HCT116 (cell line): ENCODE data around the gene PIK3R6. TPM values are rescaled to one million over a fixed set of nuclear protein-coding genes. Genes with fewer than 3 reads are reported as not detected.

Experiments
- ATAC-seq: fragments of 200-7000 bp; cut with Tn5 transposase; 2 replicates; pipeline ENCODE4 v1.9.1; 2020; ENCODE audit warnings: mild to moderate bottlenecking, moderate library complexity
- BruUV-seq: library from RNA; stranded (reverse); fragments of 400-500 nt; replicated peaks from 2 replicates; lab custom pipeline; 2021; lab: Mats Ljungman, UMichigan
- CTCF ChIA-PET: fragments of 300-600 bp; sonication (Branson Sonifier 250); formaldehyde crosslinking; loops from one replicate; lab custom pipeline; 2021; ENCODE audit warnings: antibody characterized with exemption; lab: Charles Lee
- POLR2A ChIA-PET: fragments of 300-600, 350-600 bp; sonication (Branson Sonifier 250); formaldehyde crosslinking; loops from one replicate; lab custom pipeline; 2021; ENCODE audit warnings: antibody characterized with exemption; lab: Charles Lee
- RAD21 ChIA-PET, 2 experiments: fragments of 300-600 bp; sonication (Branson Sonifier 250); formaldehyde crosslinking; loops; one replicate each; lab custom pipeline; 2023; ENCODE audit warnings: low total read pairs in 2 of 2; ENCODE audit not compliant: uncharacterized antibody in 2 of 2, unreplicated experiment in 2 of 2, low non-redundant PET in 1 of 2; lab: Charles Lee
- DNase-seq: peaks from one replicate; pipeline ENCODE4 v3.0.0-alpha.2; 2010; ENCODE audit warnings: low read depth, low spot score
- H2AFZ ChIP-seq: fragments of 200-600 bp; shearing (Covaris generic), sonication (generic); 2 replicates; pipeline ENCODE4 v1.6.1; 2017; ENCODE audit warnings: low read depth, mixed run types, mixed read lengths, antibody characterized with exemption, low read length; ENCODE audit not compliant: poor library complexity, severe bottlenecking
- H3K27ac ChIP-seq: 2 replicates; pipeline ENCODE4 v1.5.1; 2012; ENCODE audit warnings: low read depth, low read length
- H3K27me3 ChIP-seq: fragments of 200-600 bp; sonication (generic); 2 replicates; pipeline ENCODE4 v1.6.1; 2016; ENCODE audit warnings: mixed run types, low read length, mixed read lengths; ENCODE audit not compliant: insufficient read depth
- H3K36me3 ChIP-seq, 2 experiments: fragments of 200-500 bp in 1 of 2; fragments of 200-600 bp in 1 of 2; sonication (Bioruptor generic) in 1 of 2; sonication (generic) in 1 of 2; 2 replicates each; pipeline versions ENCODE4 v1.5.1 to v1.6.1; 2014 to 2016; ENCODE audit warnings: low read length in 2 of 2, inconsistent platforms in 1 of 2, mixed read lengths in 1 of 2, mixed run types in 1 of 2; ENCODE audit not compliant: insufficient read depth in 2 of 2, control insufficient read depth in 1 of 2
- H3K4me1 ChIP-seq, 2 experiments: fragments of 200-600 bp in 1 of 2; sonication (generic) in 1 of 2; 2 replicates each; pipeline versions ENCODE4 v1.5.1 to v1.6.1; 2012 to 2017; ENCODE audit warnings: low read length in 2 of 2, inconsistent platforms in 1 of 2, mild to moderate bottlenecking in 1 of 2, mixed read lengths in 1 of 2, mixed run types in 1 of 2, moderate library complexity in 1 of 2; ENCODE audit not compliant: insufficient read depth in 2 of 2, control insufficient read depth in 1 of 2
- H3K4me2 ChIP-seq: fragments of 200-600 bp; sonication (generic); 2 replicates; pipeline ENCODE4 v1.6.1; 2017; ENCODE audit warnings: mixed run types, low read length, mixed read lengths
- H3K4me3 ChIP-seq, 2 experiments: fragments of 200-600 bp in 1 of 2; sonication (generic) in 1 of 2; replicated peaks in 1 of 2; 2 replicates each; pipeline ENCODE4 v1.5.1; 2011 to 2016; ENCODE audit warnings: low read length in 2 of 2, control low read depth in 1 of 2, low read depth in 1 of 2, mild to moderate bottlenecking in 1 of 2, mixed read lengths in 1 of 2, mixed run types in 1 of 2
- H3K79me2 ChIP-seq: fragments of 200-600 bp; sonication (generic); 2 replicates; pipeline ENCODE4 v1.6.1; 2017; ENCODE audit warnings: mild to moderate bottlenecking, mixed run types, low read length, moderate library complexity, mixed read lengths; ENCODE audit not compliant: insufficient read depth
- H3K9ac ChIP-seq: fragments of 200-600 bp; sonication (generic); 2 replicates; pipeline ENCODE4 v1.6.1; 2016; ENCODE audit warnings: low read length, mixed read lengths
- H3K9me2 ChIP-seq: fragments of 200-600 bp; sonication (generic), shearing (Covaris generic); 2 replicates; pipeline ENCODE4 v1.6.1; 2017; ENCODE audit warnings: mixed run types, mild to moderate bottlenecking, moderate library complexity; ENCODE audit not compliant: insufficient read depth
- H3K9me3 ChIP-seq, 2 experiments: fragments of 200-500 bp in 1 of 2; fragments of 200-600 bp in 1 of 2; sonication (Bioruptor generic) in 1 of 2; sonication (generic) in 1 of 2; 2 replicates each; pipeline ENCODE4 v1.6.1; 2014 to 2017; ENCODE audit warnings: low read length in 2 of 2, mixed read lengths in 2 of 2, inconsistent platforms in 1 of 2, low read depth in 1 of 2, mild to moderate bottlenecking in 1 of 2, mixed run types in 1 of 2, moderate library complexity in 1 of 2; ENCODE audit not compliant: control insufficient read depth in 1 of 2, insufficient read depth in 1 of 2
- H4K20me1 ChIP-seq: fragments of 200-600 bp; sonication (generic), shearing (Covaris generic); 2 replicates; pipeline ENCODE4 v1.6.1; 2017; ENCODE audit warnings: mixed run types, mild to moderate bottlenecking, moderate library complexity; ENCODE audit not compliant: insufficient read depth
- CBX3 ChIP-seq: IDR thresholded peaks from 2 replicates; pipeline ENCODE4 v1.6.1; 2012; ENCODE audit warnings: low read depth
- CEBPB ChIP-seq: IDR thresholded peaks from 2 replicates; pipeline ENCODE4 v1.6.1; 2012; ENCODE audit warnings: low read depth
- EGR1 ChIP-seq: IDR thresholded peaks from 2 replicates; pipeline ENCODE4 v1.6.1; 2012; ENCODE audit warnings: low read depth
- ELF1 ChIP-seq: IDR thresholded peaks from 2 replicates; pipeline ENCODE4 v1.6.1; 2012; ENCODE audit warnings: low read depth, borderline replicate concordance
- JUND ChIP-seq: IDR thresholded peaks from 2 replicates; pipeline ENCODE4 v1.6.1; 2012
- POLR2A ChIP-seq: IDR thresholded peaks from 2 replicates; pipeline ENCODE4 v1.7.0; 2011; ENCODE audit warnings: borderline replicate concordance; ENCODE audit not compliant: insufficient read depth, insufficient read length; ENCODE audit errors: extremely low read depth
- SIN3A ChIP-seq: IDR thresholded peaks from 2 replicates; pipeline ENCODE4 v1.6.1; 2012; ENCODE audit warnings: low read depth
- SP1 ChIP-seq: IDR thresholded peaks from 2 replicates; pipeline ENCODE4 v1.6.1; 2012; ENCODE audit warnings: low read depth
- SRF ChIP-seq: IDR thresholded peaks from 2 replicates; pipeline ENCODE4 v1.6.1; 2012; ENCODE audit warnings: low read depth
- YY1 ChIP-seq: IDR thresholded peaks from 2 replicates; pipeline ENCODE4 v1.6.1; 2011; ENCODE audit warnings: low read length, low read depth, moderate library complexity, mild to moderate bottlenecking; ENCODE audit not compliant: insufficient replicate concordance; ENCODE audit errors: extremely low read depth
- ZFX ChIP-seq: fragments of 450-650 bp; IDR thresholded peaks from 2 replicates; pipeline ENCODE4 v1.6.1; 2017
- ZNF274 ChIP-seq: fragments of 200-500 bp; sonication (Bioruptor generic); IDR thresholded peaks from 2 replicates; pipeline ENCODE4 v1.6.1; 2014; ENCODE audit warnings: mild to moderate bottlenecking, low read depth, low read length, inconsistent platforms
- intact Hi-C: fragments of 100-400 bp; cut with micrococcal nuclease; formaldehyde crosslinking; loops from 2 replicates; pipeline ENCODE4 v1.10.0; 2022
- total RNA-seq: library from RNA; stranded (reverse); gene quantifications from one replicate; pipeline ENCODE4 v1.2.1, GENCODE V29; 2021; ENCODE audit not compliant: unreplicated experiment
- TF ChIP-seq, protein P1 (sequence below), 3 experiments: fragments of 200-600 bp in 1 of 3; sonication (generic) in 1 of 3; IDR thresholded peaks in 2 of 3; conservative IDR thresholded peaks in 1 of 3; 2 replicates each; pipeline ENCODE4 v1.5.1; 2012 to 2017; ENCODE audit warnings: low read depth in 2 of 3, low read length in 2 of 3, antibody characterized with exemption in 1 of 3, borderline replicate concordance in 1 of 3, control low read depth in 1 of 3, mild to moderate bottlenecking in 1 of 3, mixed read lengths in 1 of 3, mixed run types in 1 of 3, moderate library complexity in 1 of 3; ENCODE audit not compliant: insufficient read depth in 1 of 3
- TF ChIP-seq, protein P2 (sequence below): IDR thresholded peaks from 2 replicates; pipeline ENCODE4 v1.6.1; 2012
- TF ChIP-seq, protein P3 (sequence below): IDR thresholded peaks from 2 replicates; pipeline ENCODE4 v1.6.1; 2011; ENCODE audit warnings: mild to moderate bottlenecking, low read length, moderate library complexity; ENCODE audit not compliant: insufficient replicate concordance; ENCODE audit errors: extremely low read depth

PIK3R6 gene
- total RNA-seq, 1 experiment from 2014 or later, result 0.07 TPM

DNA sequence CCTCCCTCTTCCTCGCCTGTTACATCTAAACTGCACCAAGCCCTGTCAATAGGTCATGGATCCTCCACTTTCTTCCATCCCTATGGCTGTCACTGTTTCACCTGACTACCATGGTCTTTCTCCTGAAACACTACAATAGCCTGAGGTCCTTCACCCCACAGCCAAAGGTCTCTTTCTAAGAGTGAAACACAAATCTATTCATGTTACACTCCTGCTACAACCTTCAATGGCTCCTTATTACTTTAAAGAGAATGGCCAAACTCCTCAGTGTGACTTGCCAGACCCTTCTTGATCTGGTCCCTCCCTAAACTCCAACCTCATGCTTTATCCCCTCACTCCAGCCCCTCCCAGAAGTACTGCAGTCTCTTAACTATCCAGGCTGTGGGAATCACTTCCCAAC, 618 bp upstream of the PIK3R6 start:
- no peaks in the 10 kb centered on the region for H3K36me3 ChIP-seq
- H3K4me1 ChIP-seq, result no peaks in the 10 kb centered on the region
- DNase-seq, result no peak
- H3K4me2 ChIP-seq, result no peak overlapping the region
- ChIA-PET CTCF (no interaction called here), RAD21 (no interaction called here), POLR2A (interaction anchor here (1.1 kb wide), 1 partner anchor 484 kb away, joined by 3 read pairs; no protein-coding TSS in a partner anchor)
- ATAC-seq, result no peak
- H3K27ac ChIP-seq, result no peak overlapping the region
- H3K27me3 ChIP-seq, result peaks cover 21% of the 10 kb centered on the region
- no peaks in the 10 kb centered on the region for H3K79me2 ChIP-seq
- intact Hi-C loops, result no loop called here
- H3K9me3 ChIP-seq, result no peaks in the 10 kb centered on the region
- no peaks in the 10 kb centered on the region for H3K9me2 ChIP-seq
- BruUV-seq, result no TSS peak
- TF ChIP-seq ELF1, result no peak
- no peak for TF ChIP-seq ZNF274
- TF ChIP-seq, protein P1, sequence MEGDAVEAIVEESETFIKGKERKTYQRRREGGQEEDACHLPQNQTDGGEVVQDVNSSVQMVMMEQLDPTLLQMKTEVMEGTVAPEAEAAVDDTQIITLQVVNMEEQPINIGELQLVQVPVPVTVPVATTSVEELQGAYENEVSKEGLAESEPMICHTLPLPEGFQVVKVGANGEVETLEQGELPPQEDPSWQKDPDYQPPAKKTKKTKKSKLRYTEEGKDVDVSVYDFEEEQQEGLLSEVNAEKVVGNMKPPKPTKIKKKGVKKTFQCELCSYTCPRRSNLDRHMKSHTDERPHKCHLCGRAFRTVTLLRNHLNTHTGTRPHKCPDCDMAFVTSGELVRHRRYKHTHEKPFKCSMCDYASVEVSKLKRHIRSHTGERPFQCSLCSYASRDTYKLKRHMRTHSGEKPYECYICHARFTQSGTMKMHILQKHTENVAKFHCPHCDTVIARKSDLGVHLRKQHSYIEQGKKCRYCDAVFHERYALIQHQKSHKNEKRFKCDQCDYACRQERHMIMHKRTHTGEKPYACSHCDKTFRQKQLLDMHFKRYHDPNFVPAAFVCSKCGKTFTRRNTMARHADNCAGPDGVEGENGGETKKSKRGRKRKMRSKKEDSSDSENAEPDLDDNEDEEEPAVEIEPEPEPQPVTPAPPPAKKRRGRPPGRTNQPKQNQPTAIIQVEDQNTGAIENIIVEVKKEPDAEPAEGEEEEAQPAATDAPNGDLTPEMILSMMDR (IDR thresholded peaks at IDR 0.05 in 2 of 3, conservative IDR thresholded peaks at IDR 0.05 in 1 of 3; ENCODE audit: borderline replicate concordance in 1 of 3, insufficient read depth in 1 of 3, low read depth in 2 of 3, low read length in 2 of 3), result no peak
- no peak for TF ChIP-seq POLR2A
- no peak for TF ChIP-seq EGR1
- no peak for TF ChIP-seq JUND
- TF ChIP-seq SP1, result no peak
- TF ChIP-seq CBX3, result no peak
- TF ChIP-seq, protein P2, sequence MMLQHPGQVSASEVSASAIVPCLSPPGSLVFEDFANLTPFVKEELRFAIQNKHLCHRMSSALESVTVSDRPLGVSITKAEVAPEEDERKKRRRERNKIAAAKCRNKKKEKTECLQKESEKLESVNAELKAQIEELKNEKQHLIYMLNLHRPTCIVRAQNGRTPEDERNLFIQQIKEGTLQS, result no peak
- TF ChIP-seq, all 23 proteins: peak for 0
- H4K20me1 ChIP-seq, result no peaks in the 10 kb centered on the region
- no peak overlapping the region for H2AFZ ChIP-seq
- no peak overlapping the region for H3K9ac ChIP-seq
- no peak overlapping the region for H3K4me3 ChIP-seq

DNA sequence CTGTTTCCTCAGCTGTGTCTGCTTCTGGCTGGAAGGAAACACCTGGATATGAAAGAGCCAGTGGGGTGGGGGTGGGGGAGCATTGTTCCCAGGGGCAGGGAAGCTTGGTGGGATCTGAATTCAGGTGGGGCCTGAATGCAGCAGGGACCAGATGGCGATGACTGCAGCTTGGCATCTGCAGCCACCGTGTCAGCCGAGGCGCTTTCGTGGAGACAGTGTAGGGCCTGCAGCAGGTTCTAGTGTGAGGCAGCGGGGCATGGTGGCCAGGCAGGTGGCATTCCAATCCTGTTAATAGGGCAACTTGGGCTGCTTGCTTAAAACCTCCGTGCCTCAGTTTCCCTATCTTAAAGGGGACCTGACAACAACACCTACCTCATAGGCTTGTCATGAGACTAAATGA, 1.7 kb downstream of the PIK3R6 start:
- no peaks in the 10 kb centered on the region for H3K4me1 ChIP-seq
- H3K27me3 ChIP-seq, result peaks cover 21% of the 10 kb centered on the region
- H3K4me2 ChIP-seq, result no peak overlapping the region
- no TSS peak for BruUV-seq
- CTCF ChIA-PET, result no interaction called here
- no peak overlapping the region for H3K4me3 ChIP-seq
- intact Hi-C loops, result no loop called here
- DNase-seq, result no peak
- H3K9me3 ChIP-seq, result no peaks in the 10 kb centered on the region
- RAD21 ChIA-PET, result no interaction called here
- no peak overlapping the region for H3K9ac ChIP-seq
- POLR2A ChIA-PET, result no interaction called here
- no peaks in the 10 kb centered on the region for H3K36me3 ChIP-seq
- H3K79me2 ChIP-seq, result no peaks in the 10 kb centered on the region
- no peak overlapping the region for H2AFZ ChIP-seq
- H4K20me1 ChIP-seq, result no peaks in the 10 kb centered on the region
- H3K9me2 ChIP-seq, result no peaks in the 10 kb centered on the region
- H3K27ac ChIP-seq, result no peak overlapping the region
- ATAC-seq, result no peak
- TF ChIP-seq SIN3A (no peak), JUND (no peak), SRF (no peak), ZNF274 (no peak), CBX3 (no peak), YY1 (no peak), ZFX (no peak), CEBPB (no peak)
- TF ChIP-seq, protein P2, result no peak
- TF ChIP-seq, protein P3, sequence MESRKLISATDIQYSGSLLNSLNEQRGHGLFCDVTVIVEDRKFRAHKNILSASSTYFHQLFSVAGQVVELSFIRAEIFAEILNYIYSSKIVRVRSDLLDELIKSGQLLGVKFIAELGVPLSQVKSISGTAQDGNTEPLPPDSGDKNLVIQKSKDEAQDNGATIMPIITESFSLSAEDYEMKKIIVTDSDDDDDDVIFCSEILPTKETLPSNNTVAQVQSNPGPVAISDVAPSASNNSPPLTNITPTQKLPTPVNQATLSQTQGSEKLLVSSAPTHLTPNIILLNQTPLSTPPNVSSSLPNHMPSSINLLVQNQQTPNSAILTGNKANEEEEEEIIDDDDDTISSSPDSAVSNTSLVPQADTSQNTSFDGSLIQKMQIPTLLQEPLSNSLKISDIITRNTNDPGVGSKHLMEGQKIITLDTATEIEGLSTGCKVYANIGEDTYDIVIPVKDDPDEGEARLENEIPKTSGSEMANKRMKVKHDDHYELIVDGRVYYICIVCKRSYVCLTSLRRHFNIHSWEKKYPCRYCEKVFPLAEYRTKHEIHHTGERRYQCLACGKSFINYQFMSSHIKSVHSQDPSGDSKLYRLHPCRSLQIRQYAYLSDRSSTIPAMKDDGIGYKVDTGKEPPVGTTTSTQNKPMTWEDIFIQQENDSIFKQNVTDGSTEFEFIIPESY, result no peak
